Erythroblast (primary cell): Measurements from ENCODE around the gene GLIS1.

ENCODE experiments used
- GATA1 ChIP-seq: IDR thresholded peaks from 2 replicates; pipeline ENCODE4 v1.6.1; 2011; ENCODE audit warnings: low read depth, mild to moderate bottlenecking, control low read depth, low read length, moderate library complexity
- POLR2A ChIP-seq: IDR thresholded peaks from 2 replicates; pipeline ENCODE4 v1.6.1; 2011; ENCODE audit warnings: mild to moderate bottlenecking, low read length

GRCh38 chr1:53683986-53684740 is 54.8 kb downstream of the GLIS1 start:
- TF ChIP-seq POLR2A (no peak), GATA1 (no peak)
